ENCODE measurements around the gene CD99L2. TPM values are rescaled to one million over a fixed set of nuclear protein-coding genes. Genes with fewer than 3 reads are reported as not detected.

Gene CD99L2
- total RNA-seq, 1 donor from 2014 or later: 61.9 TPM

DNA sequence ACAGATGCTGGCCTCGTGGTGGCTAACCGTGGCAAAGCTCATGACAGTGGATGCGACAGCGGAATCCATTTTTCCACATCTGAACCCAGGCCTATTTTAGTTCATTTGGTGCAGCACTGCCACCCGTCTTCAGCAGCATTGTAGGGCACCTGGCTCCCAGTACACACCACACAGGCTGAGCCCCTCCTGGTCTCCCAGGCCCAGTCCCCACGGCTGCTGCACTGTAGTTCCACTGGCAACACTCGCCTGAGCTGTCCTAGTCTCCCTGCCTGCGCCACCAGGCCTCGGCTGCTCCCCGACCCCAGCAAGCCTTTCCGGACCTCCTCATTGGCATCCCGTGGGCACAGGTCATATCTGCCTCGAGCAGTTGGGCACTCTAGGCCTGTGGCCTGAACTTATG lies 129.1 kb downstream of the CD99L2 start:
- H3K9me3 Mint-ChIP-seq (ENCODE audit: unreplicated experiment): no peaks in the 10 kb centered on the region
- TF ChIP-seq, protein P1, sequence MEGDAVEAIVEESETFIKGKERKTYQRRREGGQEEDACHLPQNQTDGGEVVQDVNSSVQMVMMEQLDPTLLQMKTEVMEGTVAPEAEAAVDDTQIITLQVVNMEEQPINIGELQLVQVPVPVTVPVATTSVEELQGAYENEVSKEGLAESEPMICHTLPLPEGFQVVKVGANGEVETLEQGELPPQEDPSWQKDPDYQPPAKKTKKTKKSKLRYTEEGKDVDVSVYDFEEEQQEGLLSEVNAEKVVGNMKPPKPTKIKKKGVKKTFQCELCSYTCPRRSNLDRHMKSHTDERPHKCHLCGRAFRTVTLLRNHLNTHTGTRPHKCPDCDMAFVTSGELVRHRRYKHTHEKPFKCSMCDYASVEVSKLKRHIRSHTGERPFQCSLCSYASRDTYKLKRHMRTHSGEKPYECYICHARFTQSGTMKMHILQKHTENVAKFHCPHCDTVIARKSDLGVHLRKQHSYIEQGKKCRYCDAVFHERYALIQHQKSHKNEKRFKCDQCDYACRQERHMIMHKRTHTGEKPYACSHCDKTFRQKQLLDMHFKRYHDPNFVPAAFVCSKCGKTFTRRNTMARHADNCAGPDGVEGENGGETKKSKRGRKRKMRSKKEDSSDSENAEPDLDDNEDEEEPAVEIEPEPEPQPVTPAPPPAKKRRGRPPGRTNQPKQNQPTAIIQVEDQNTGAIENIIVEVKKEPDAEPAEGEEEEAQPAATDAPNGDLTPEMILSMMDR (IDR thresholded peaks at IDR 0.05): no peak
- DNase-seq (ENCODE audit: extremely low spot score, unreplicated experiment): peak; percentile 76
- no peaks in the 10 kb centered on the region for H3K4me1 Mint-ChIP-seq (ENCODE audit: unreplicated experiment)
- no peak overlapping the region for H3K27ac Mint-ChIP-seq (ENCODE audit: unreplicated experiment)
- H3K4me3 Mint-ChIP-seq (ENCODE audit: unreplicated experiment): no peak overlapping the region
- no peaks in the 10 kb centered on the region for H3K36me3 Mint-ChIP-seq (ENCODE audit: unreplicated experiment)
- no peaks in the 10 kb centered on the region for H3K27me3 Mint-ChIP-seq (ENCODE audit: unreplicated experiment)

DNA sequence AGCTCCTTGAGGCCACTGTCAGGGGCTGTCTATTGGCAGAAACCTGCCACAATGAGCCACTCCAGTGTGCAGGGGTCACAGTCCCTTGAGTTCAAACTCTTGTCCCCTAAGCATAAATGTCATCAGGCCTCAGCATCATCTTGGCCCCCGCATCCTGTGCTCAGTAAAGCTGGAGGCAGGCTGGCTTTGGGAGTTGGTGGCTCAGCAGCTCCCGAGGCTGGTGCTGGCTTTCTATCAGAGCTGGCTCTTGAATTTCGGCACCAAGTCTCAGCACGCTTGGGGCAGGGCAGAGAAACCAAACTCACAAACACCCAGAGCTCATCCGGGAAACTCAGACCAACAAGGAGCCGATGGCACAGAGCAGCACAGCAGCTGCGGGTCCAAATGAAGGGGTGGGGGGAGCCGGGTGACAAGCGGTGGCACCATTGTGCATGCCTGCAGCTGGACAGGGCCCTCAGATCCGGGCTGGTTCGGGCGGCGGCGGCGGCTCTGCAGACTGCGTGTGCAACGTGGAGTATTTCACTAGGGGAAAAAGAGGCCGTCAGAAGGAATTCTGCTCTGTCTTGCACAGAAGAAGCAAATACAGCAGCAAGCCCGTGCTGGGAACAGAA lies 129.8 kb downstream of the CD99L2 start:
- Mint-ChIP-seq H3K4me1 (ENCODE audit: unreplicated experiment) (no peaks in the 10 kb centered on the region), H3K9me3 (ENCODE audit: unreplicated experiment) (no peaks in the 10 kb centered on the region), H3K27ac (ENCODE audit: unreplicated experiment) (no peak overlapping the region), H3K4me3 (ENCODE audit: unreplicated experiment) (no peak overlapping the region), H3K36me3 (ENCODE audit: unreplicated experiment) (no peaks in the 10 kb centered on the region), H3K27me3 (ENCODE audit: unreplicated experiment) (no peaks in the 10 kb centered on the region)
- peak; percentile 80 for DNase-seq (ENCODE audit: extremely low spot score, unreplicated experiment)
- TF ChIP-seq, protein P1 (IDR thresholded peaks at IDR 0.05): no peak

DNA sequence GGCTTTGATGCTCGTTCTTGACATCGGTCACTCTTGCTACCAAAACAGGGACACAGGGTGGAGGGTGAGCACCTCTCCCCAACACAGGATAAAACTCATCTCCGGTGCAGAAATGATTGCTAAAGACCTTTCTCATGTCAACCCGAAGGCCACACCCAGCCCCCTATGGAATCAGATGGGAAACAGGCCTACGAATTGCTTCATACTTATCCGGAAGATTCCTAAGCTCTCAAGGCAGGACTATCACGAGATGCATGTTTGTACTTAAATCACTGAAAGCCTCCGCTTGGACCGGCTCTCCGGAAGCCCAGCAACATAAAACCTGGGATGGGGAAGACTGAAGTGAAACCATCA lies 130.4 kb downstream of the CD99L2 start:
- no peaks in the 10 kb centered on the region for H3K36me3 Mint-ChIP-seq (ENCODE audit: unreplicated experiment)
- no peak for DNase-seq (ENCODE audit: extremely low spot score, unreplicated experiment)
- no peaks in the 10 kb centered on the region for H3K9me3 Mint-ChIP-seq (ENCODE audit: unreplicated experiment)
- H3K4me1 Mint-ChIP-seq (ENCODE audit: unreplicated experiment): no peaks in the 10 kb centered on the region
- H3K4me3 Mint-ChIP-seq (ENCODE audit: unreplicated experiment): no peak overlapping the region
- H3K27me3 Mint-ChIP-seq (ENCODE audit: unreplicated experiment): no peaks in the 10 kb centered on the region
- no peak overlapping the region for H3K27ac Mint-ChIP-seq (ENCODE audit: unreplicated experiment)
- TF ChIP-seq, protein P1 (IDR thresholded peaks at IDR 0.05): no peak

DNA sequence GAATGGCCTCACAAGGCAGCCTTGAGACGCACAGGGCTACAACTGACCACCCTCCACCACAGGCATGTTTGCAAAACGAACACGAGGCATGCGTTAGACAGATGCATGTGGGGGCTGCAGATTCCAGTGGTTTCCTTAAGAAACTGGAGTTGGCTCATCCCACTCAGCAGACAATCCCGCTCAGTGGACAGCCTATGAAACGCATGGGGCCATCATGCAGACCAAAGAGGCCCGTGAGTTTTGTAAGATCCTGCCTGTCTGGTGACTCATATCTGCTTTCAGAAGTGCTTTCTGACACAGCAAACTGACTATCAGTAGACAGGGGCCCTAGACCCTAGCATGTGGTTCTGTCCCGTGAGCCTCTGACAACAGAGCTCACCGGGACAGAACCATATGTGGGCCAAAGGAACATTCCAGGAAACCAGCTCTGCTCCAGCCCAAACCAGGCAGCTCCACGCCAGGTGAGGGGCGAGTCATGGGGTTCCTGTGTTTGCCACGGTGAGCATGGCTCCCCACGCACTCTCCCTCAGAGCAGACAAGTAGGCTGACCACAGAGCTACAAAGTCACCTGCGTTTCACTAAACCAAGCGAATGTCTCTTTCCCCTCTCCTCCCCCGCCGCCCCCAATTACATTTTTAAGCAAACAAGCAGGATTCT lies 130.9 kb downstream of the CD99L2 start:
- Mint-ChIP-seq H3K4me3 (ENCODE audit: unreplicated experiment) (no peak overlapping the region), H3K36me3 (ENCODE audit: unreplicated experiment) (no peaks in the 10 kb centered on the region), H3K9me3 (ENCODE audit: unreplicated experiment) (no peaks in the 10 kb centered on the region), H3K4me1 (ENCODE audit: unreplicated experiment) (no peaks in the 10 kb centered on the region), H3K27me3 (ENCODE audit: unreplicated experiment) (no peaks in the 10 kb centered on the region), H3K27ac (ENCODE audit: unreplicated experiment) (no peak overlapping the region)
- peak; percentile 69 for DNase-seq (ENCODE audit: extremely low spot score, unreplicated experiment)
- TF ChIP-seq, protein P1 (IDR thresholded peaks at IDR 0.05): no peak

DNA sequence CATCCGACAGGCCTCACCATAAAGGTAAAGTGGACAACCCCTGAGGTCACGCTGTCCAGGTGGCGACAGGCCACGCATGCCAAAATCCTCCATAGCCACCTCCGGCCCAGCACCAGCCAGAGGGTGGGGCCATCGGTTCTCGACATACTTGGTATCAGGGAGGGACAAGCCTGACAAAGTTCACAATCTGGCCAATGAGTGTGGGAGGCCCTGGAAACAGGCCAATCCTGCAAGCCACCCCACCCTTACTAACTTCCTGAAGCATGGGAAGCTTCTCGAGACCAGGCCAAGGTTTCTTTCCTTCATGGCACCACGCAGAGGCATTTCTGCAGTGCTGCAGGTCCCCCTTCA lies 131.4 kb downstream of the CD99L2 start:
- H3K27me3 Mint-ChIP-seq (ENCODE audit: unreplicated experiment): no peaks in the 10 kb centered on the region
- H3K27ac Mint-ChIP-seq (ENCODE audit: unreplicated experiment): no peak overlapping the region
- H3K36me3 Mint-ChIP-seq (ENCODE audit: unreplicated experiment): no peaks in the 10 kb centered on the region
- H3K4me1 Mint-ChIP-seq (ENCODE audit: unreplicated experiment): no peaks in the 10 kb centered on the region
- TF ChIP-seq, protein P1 (IDR thresholded peaks at IDR 0.05): no peak
- no peaks in the 10 kb centered on the region for H3K9me3 Mint-ChIP-seq (ENCODE audit: unreplicated experiment)
- DNase-seq (ENCODE audit: extremely low spot score, unreplicated experiment): peak; percentile 71
- no peak overlapping the region for H3K4me3 Mint-ChIP-seq (ENCODE audit: unreplicated experiment)
